Activated naive CD8-positive, alpha-beta T cell treated with anti-CD3 and anti-CD28 coated beads, Interleukin-2, amount 50 U/mL, for 24 hours (primary cell): ENCODE data around the gene MOCS2.

Source experiments
- ATAC-seq: fragments of 150-1000 bp; cut with Tn5 transposase; one replicate; pipeline ENCODE4 v1.10.0; 2021
- DNase-seq: peaks from one replicate; pipeline ENCODE4 v3.0.0; 2021
- H3K27ac Mint-ChIP-seq: one replicate; pipeline ENCODE4 v1.8.0; 2021; ENCODE audit warnings: mild to moderate bottlenecking, mixed read lengths
- H3K27me3 Mint-ChIP-seq: one replicate; pipeline ENCODE4 v1.8.0; 2021; ENCODE audit warnings: mixed read lengths
- H3K36me3 Mint-ChIP-seq: one replicate; pipeline ENCODE4 v1.8.0; 2021; ENCODE audit warnings: low read depth, mixed read lengths
- H3K4me1 Mint-ChIP-seq: one replicate; pipeline ENCODE4 v1.8.0; 2021; ENCODE audit warnings: mixed read lengths
- H3K4me3 Mint-ChIP-seq: one replicate; pipeline ENCODE4 v1.8.0; 2021; ENCODE audit warnings: mild to moderate bottlenecking, moderate library complexity, mixed read lengths
- H3K9me3 Mint-ChIP-seq: one replicate; pipeline ENCODE4 v1.8.0; 2021; ENCODE audit warnings: mixed read lengths

MOCS2 gene

GRCh38 chr5:53083927-53084326, 25.6 kb downstream of the MOCS2 start:
- ATAC-seq (no peak), DNase-seq (no peak)
- H3K27ac Mint-ChIP-seq = no peak overlapping the region
- H3K4me1 Mint-ChIP-seq = peaks cover 18% of the 10 kb centered on the region
- no peaks in the 10 kb centered on the region for H3K36me3 Mint-ChIP-seq
- peaks cover 11% of the 10 kb centered on the region for H3K27me3 Mint-ChIP-seq
- H3K4me3 Mint-ChIP-seq = no peak overlapping the region
- no peaks in the 10 kb centered on the region for H3K9me3 Mint-ChIP-seq

DNA sequence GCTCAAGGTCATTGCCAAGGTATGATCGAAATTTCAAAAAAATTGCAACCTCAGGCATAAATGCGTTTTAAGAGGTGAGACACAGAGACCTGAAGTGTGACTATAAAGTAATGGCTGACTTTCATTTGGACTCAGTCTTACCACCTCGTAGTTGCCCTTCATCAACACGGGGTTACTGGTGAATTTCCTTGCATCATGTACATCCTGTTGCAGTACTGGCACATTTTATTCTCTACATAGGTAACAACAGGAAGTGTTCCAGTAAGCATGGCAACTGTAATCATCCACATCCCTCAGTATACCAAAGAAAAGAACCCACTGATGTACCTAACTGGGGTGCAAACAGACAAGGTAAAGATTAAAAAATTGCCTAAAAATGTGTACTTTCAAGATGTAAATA, 29.3 kb downstream of the MOCS2 start:
- Mint-ChIP-seq H3K36me3 (no peaks in the 10 kb centered on the region), H3K9me3 (no peaks in the 10 kb centered on the region), H3K27me3 (peaks cover 34% of the 10 kb centered on the region), H3K4me3 (no peak overlapping the region), H3K27ac (no peak overlapping the region), H3K4me1 (peaks cover 14% of the 10 kb centered on the region)
- ATAC-seq = peak; percentile 54
- DNase-seq = no peak

- DNase-seq (no peak), ATAC-seq (no peak)
- Mint-ChIP-seq H3K9me3 (no peaks in the 10 kb centered on the region), H3K4me1 (peaks cover 14% of the 10 kb centered on the region), H3K36me3 (no peaks in the 10 kb centered on the region), H3K27ac (no peak overlapping the region), H3K4me3 (no peak overlapping the region), H3K27me3 (peaks cover 37% of the 10 kb centered on the region)
Measured at GRCh38 chr5:53076014-53076583, 33.5 kb downstream of the MOCS2 start.

DNA sequence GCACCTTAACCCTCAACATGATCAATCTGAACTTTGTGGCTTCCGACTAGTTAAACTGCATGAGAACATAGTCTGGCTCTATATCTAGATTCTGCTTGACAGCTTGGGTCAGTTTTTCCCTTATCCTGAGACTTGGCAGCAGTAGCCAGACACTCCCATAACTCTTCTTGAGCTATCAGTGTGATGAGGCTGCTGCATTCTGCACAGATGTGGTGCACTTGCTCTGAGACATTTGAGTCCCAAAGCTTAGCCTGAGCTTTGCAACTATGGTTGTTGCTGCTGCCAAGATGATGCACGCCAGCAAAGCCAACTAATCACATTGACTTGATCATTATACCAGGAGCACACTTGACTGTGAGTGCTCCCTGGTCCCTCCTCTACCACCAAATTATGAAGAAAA, 36.2 kb downstream of the MOCS2 start:
- Mint-ChIP-seq H3K4me1 (peaks cover 27% of the 10 kb centered on the region), H3K36me3 (no peaks in the 10 kb centered on the region)

GRCh38 chr5:53071738-53072137, 37.8 kb downstream of the MOCS2 start:
- Mint-ChIP-seq H3K27me3 (peaks cover 24% of the 10 kb centered on the region), H3K36me3 (no peaks in the 10 kb centered on the region), H3K9me3 (no peaks in the 10 kb centered on the region), H3K4me1 (peaks cover 30% of the 10 kb centered on the region), H3K27ac (peak overlapping the region; percentile 72), H3K4me3 (no peak overlapping the region)
- DNase-seq = no peak
- ATAC-seq = no peak

More for the DNA sequence above, 36.2 kb downstream of the MOCS2 start:
- peaks cover 33% of the 10 kb centered on the region for H3K27me3 Mint-ChIP-seq
- no peak for ATAC-seq
- DNase-seq = no peak
- H3K9me3 Mint-ChIP-seq = no peaks in the 10 kb centered on the region
- H3K27ac Mint-ChIP-seq = no peak overlapping the region
- H3K4me3 Mint-ChIP-seq = no peak overlapping the region

DNA sequence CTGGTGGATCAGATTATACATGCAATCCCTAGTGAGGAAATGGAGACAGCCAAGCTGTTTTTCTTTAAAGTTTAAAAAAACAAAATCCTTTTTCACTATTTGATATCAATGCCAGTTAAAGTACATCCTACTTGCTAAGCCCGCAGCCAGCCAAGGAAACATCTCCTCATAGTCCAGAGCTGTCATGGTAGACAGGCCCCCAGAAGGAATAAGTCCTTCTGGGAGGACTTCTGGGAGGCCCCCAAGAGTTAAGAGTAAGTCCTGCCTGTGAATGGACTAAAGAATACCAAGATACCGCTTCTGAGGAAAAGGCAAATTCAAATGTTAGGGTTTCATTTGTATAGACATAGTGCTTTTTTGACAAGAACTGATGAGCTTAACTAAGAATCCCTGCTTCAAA, 38.3 kb downstream of the MOCS2 start:
- H3K27ac Mint-ChIP-seq = no peak overlapping the region
- no peaks in the 10 kb centered on the region for H3K9me3 Mint-ChIP-seq
- DNase-seq (no peak), ATAC-seq (no peak)
- H3K36me3 Mint-ChIP-seq = no peaks in the 10 kb centered on the region
- H3K4me3 Mint-ChIP-seq = no peak overlapping the region
- peaks cover 22% of the 10 kb centered on the region for H3K27me3 Mint-ChIP-seq
- peaks cover 30% of the 10 kb centered on the region for H3K4me1 Mint-ChIP-seq

DNA sequence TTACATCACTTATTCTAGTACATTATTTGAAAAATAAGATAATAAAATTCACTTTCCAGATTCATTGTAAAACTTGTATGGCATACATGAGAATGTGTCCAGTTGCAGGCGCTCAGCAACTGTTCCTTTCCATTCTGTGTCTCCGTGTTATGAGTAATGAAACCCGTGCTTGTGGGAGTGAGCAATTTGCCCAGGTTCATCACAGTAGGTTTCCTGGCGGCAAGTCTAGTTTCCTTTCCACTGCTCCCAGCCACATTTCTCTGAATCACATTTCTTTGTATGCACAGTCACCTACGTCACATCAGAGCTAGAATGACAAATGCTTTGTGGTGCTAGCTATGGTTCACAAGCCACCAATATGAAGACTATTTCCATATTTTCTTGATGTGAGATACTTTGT, 39.9 kb downstream of the MOCS2 start:
- DNase-seq (peak; percentile 57), ATAC-seq (peak; percentile 97)
- Mint-ChIP-seq H3K9me3 (no peaks in the 10 kb centered on the region), H3K36me3 (no peaks in the 10 kb centered on the region), H3K27me3 (peaks cover 10% of the 10 kb centered on the region), H3K4me1 (peaks cover 30% of the 10 kb centered on the region), H3K4me3 (peak overlapping the region; percentile 36), H3K27ac (peak overlapping the region; percentile 84)

- DNase-seq (no peak), ATAC-seq (no peak)
- peaks cover 5% of the 10 kb centered on the region for H3K27me3 Mint-ChIP-seq
- H3K27ac Mint-ChIP-seq = no peak overlapping the region
- H3K4me1 Mint-ChIP-seq = peaks cover 30% of the 10 kb centered on the region
- no peaks in the 10 kb centered on the region for H3K36me3 Mint-ChIP-seq
- no peaks in the 10 kb centered on the region for H3K9me3 Mint-ChIP-seq
- no peak overlapping the region for H3K4me3 Mint-ChIP-seq
Measured at GRCh38 chr5:53068291-53068836, 41.2 kb downstream of the MOCS2 start.

- H3K27me3 Mint-ChIP-seq = no peaks in the 10 kb centered on the region
Measured at GRCh38 chr5:53067641-53068040, 41.9 kb downstream of the MOCS2 start.

DNA sequence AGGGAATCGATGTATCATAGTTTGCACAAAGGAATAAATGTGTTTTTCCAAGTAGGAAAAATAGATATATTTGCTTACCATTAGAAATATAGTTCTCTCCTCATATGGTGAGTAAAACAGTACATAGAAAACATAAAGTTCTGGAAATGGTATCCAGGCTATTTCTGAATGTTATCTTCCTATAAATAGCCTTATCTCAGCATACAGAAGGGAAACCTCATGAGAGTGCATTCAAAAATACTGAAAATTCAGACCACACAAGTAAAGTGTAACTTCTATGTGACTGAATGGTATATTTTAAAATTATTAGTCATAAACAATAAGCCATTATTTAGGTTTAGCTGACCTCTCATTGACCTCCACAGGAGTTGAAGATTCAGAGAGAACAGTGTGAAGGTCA, 43.5 kb downstream of the MOCS2 start:
- ATAC-seq = no peak

More at GRCh38 chr5:53067641-53068040, 41.9 kb downstream of the MOCS2 start:
- Mint-ChIP-seq H3K9me3 (no peaks in the 10 kb centered on the region), H3K4me1 (peaks cover 27% of the 10 kb centered on the region), H3K4me3 (no peak overlapping the region), H3K27ac (no peak overlapping the region), H3K36me3 (no peaks in the 10 kb centered on the region)
- DNase-seq (no peak), ATAC-seq (no peak)

GRCh38 chr5:53063791-53064190, 45.8 kb downstream of the MOCS2 start:
- no peak overlapping the region for H3K27ac Mint-ChIP-seq
- peaks cover 5% of the 10 kb centered on the region for H3K27me3 Mint-ChIP-seq
- peaks cover 3% of the 10 kb centered on the region for H3K4me1 Mint-ChIP-seq

More for the DNA sequence above, 43.5 kb downstream of the MOCS2 start:
- Mint-ChIP-seq H3K36me3 (no peaks in the 10 kb centered on the region), H3K27me3 (no peaks in the 10 kb centered on the region), H3K9me3 (no peaks in the 10 kb centered on the region), H3K4me1 (peaks cover 20% of the 10 kb centered on the region), H3K27ac (no peak overlapping the region), H3K4me3 (no peak overlapping the region)
- no peak for DNase-seq

GRCh38 chr5:53063176-53063575, 46.4 kb downstream of the MOCS2 start:
- Mint-ChIP-seq H3K27ac (no peak overlapping the region), H3K27me3 (peaks cover 10% of the 10 kb centered on the region), H3K4me3 (no peak overlapping the region), H3K9me3 (no peaks in the 10 kb centered on the region), H3K4me1 (peaks cover 3% of the 10 kb centered on the region), H3K36me3 (no peaks in the 10 kb centered on the region)
- no peak for ATAC-seq
- DNase-seq = no peak

More at GRCh38 chr5:53063791-53064190, 45.8 kb downstream of the MOCS2 start:
- ATAC-seq = no peak
- Mint-ChIP-seq H3K9me3 (no peaks in the 10 kb centered on the region), H3K4me3 (no peak overlapping the region), H3K36me3 (no peaks in the 10 kb centered on the region)
- no peak for DNase-seq

- ATAC-seq = no peak
- Mint-ChIP-seq H3K9me3 (no peaks in the 10 kb centered on the region), H3K27me3 (peaks cover 19% of the 10 kb centered on the region), H3K4me1 (no peaks in the 10 kb centered on the region), H3K27ac (no peak overlapping the region), H3K36me3 (no peaks in the 10 kb centered on the region), H3K4me3 (no peak overlapping the region)
- DNase-seq = no peak
Measured at GRCh38 chr5:53059281-53059680, 50.3 kb downstream of the MOCS2 start.

DNA sequence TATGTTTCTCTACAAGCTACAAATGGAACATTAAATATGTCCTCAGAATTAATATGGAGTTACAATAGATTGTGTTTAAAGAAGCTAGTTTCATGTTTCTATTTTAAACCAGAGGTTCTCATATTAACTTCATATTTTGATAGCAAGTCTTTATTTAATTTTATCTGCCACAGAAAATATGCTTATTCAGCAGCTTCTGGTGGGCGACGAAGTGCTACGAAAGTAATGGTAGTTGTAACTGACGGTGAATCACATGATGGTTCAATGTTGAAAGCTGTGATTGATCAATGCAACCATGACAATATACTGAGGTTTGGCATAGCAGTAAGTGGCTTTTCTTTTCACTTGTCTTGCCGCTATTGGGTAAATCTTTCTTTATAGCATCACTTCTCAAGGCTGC, 54.2 kb downstream of the MOCS2 start:
- ATAC-seq (no peak), DNase-seq (no peak)
- Mint-ChIP-seq H3K27me3 (peaks cover 19% of the 10 kb centered on the region), H3K4me3 (no peak overlapping the region), H3K36me3 (no peaks in the 10 kb centered on the region), H3K27ac (no peak overlapping the region), H3K4me1 (no peaks in the 10 kb centered on the region), H3K9me3 (no peaks in the 10 kb centered on the region)

- Mint-ChIP-seq H3K27me3 (peaks cover 11% of the 10 kb centered on the region), H3K4me1 (peaks cover 2% of the 10 kb centered on the region), H3K36me3 (no peaks in the 10 kb centered on the region), H3K9me3 (no peaks in the 10 kb centered on the region), H3K4me3 (no peak overlapping the region), H3K27ac (no peak overlapping the region)
- ATAC-seq (no peak), DNase-seq (no peak)
Measured at GRCh38 chr5:53053364-53053763, 56.2 kb downstream of the MOCS2 start.

GRCh38 chr5:53052499-53052898, 57.1 kb downstream of the MOCS2 start:
- Mint-ChIP-seq H3K4me1 (peaks cover 6% of the 10 kb centered on the region), H3K27me3 (peaks cover 4% of the 10 kb centered on the region), H3K9me3 (no peaks in the 10 kb centered on the region), H3K4me3 (no peak overlapping the region), H3K36me3 (no peaks in the 10 kb centered on the region), H3K27ac (no peak overlapping the region)
- DNase-seq = no peak
- no peak for ATAC-seq
